ENCODE results near the gene PBX2. TPM values are rescaled to one million over a fixed set of nuclear protein-coding genes. Genes with fewer than 3 reads are reported as not detected.

PBX2 gene
- total RNA-seq, 4 donors from 2014 or later, result 49.2 to 63.9 (median 55.8) TPM

- WGBS, 2 donors, result 86 to 87% methylated on average over 13 of the region's 13 CpGs
- DNase-seq (ENCODE audit: low spot score in 2 of 2), result no peak
- no peak overlapping the region for H3K4me3 ChIP-seq (ENCODE audit: low read depth, poor library complexity, severe bottlenecking)
- TF ChIP-seq POLR2A (IDR thresholded peaks at IDR 0.05) (no peak), CTCF (IDR thresholded peaks at IDR 0.05) (no peak)
- intact Hi-C loops (cut with DNase I; ENCODE audit: low total_unique reads), result no loop called here
Observed at GRCh38 chr6:32200711-32201475, 10.9 kb upstream of the PBX2 start.

- no peak overlapping the region for H3K4me3 ChIP-seq (ENCODE audit: low read depth, poor library complexity, severe bottlenecking)
- intact Hi-C loops (cut with DNase I; ENCODE audit: low total_unique reads), result loop anchor here (10.0 kb wide), 1 partner anchor 74 kb away; the partner anchor contains the start of gene ATF6B
- TF ChIP-seq POLR2A (IDR thresholded peaks at IDR 0.05) (no peak), CTCF (IDR thresholded peaks at IDR 0.05) (no peak)
- WGBS, 2 donors, result 90 to 91% methylated on average over 17 of the region's 17 CpGs
- no peak for DNase-seq (ENCODE audit: low spot score in 2 of 2)
Observed at GRCh38 chr6:32198866-32199265, 8.9 kb upstream of the PBX2 start.

- TF ChIP-seq CTCF (IDR thresholded peaks at IDR 0.05), result no peak
- no peak for TF ChIP-seq POLR2A (IDR thresholded peaks at IDR 0.05)
- DNase-seq (ENCODE audit: low spot score in 2 of 2), result no peak
- WGBS, 2 donors, result 65 to 76% methylated on average over 3 of the region's 3 CpGs
- no peak overlapping the region for H3K4me3 ChIP-seq (ENCODE audit: low read depth, poor library complexity, severe bottlenecking)
- intact Hi-C loops (cut with DNase I; ENCODE audit: low total_unique reads), result loop anchor here (10.0 kb wide), 1 partner anchor 74 kb away; the partner anchor contains the start of gene ATF6B
Observed at GRCh38 chr6:32198345-32198696, 8.3 kb upstream of the PBX2 start.

- intact Hi-C loops (cut with DNase I; ENCODE audit: low total_unique reads), result loop anchor here (10.0 kb wide), 1 partner anchor 72 kb away; the partner anchor contains the start of gene ATF6B
- WGBS, 2 donors, result 39 to 45% methylated on average over 28 of the region's 28 CpGs
- peak in 1 of 2 donors; percentile 93 for DNase-seq (ENCODE audit: low spot score in 2 of 2)
- no peak for TF ChIP-seq POLR2A (IDR thresholded peaks at IDR 0.05)
- no peak for TF ChIP-seq CTCF (IDR thresholded peaks at IDR 0.05)
- peak overlapping the region; percentile 77 for H3K4me3 ChIP-seq (ENCODE audit: low read depth, poor library complexity, severe bottlenecking)
Observed at GRCh38 chr6:32196682-32197616, 6.9 kb upstream of the PBX2 start.

- WGBS, 2 donors, result 0 to 2% methylated on average over 27 to 45 of the region's 58 CpGs
- TF ChIP-seq CTCF (IDR thresholded peaks at IDR 0.05) (no peak), POLR2A (IDR thresholded peaks at IDR 0.05) (peak in 1 of 2 donors; percentile 95)
- intact Hi-C loops (cut with DNase I; ENCODE audit: low total_unique reads), result loop anchor here (10.0 kb wide), 1 partner anchor 71 kb away; the partner anchor contains the start of gene ATF6B
- peak overlapping the region; percentile 77 for H3K4me3 ChIP-seq (ENCODE audit: low read depth, poor library complexity, severe bottlenecking)
- DNase-seq (ENCODE audit: low spot score in 2 of 2), result peak; percentile 89 to 98
Observed at GRCh38 chr6:32195902-32196681, 6.1 kb upstream of the PBX2 start.

Data from lower leg skin (tissue), 4 donors.